Embryonic facial prominence (tissue), 1 donor: Measurements from ENCODE around the gene CNDP2.
"Not testable (repeated sequence)": the region's sequence is repeated elsewhere in the genome, so short reads cannot be mapped to it uniquely, and the experiment has no call there.

ENCODE experiments used
- DNase-seq: peaks from one replicate; pipeline ENCODE4 v3.0.0-alpha.2; 2016; ENCODE audit errors: extremely low spot score

CNDP2 gene

GRCh38 chr18:74500372-74500771 lies 4.2 kb downstream of the CNDP2 start:
- no peak for DNase-seq

GRCh38 chr18:74500774-74501173 lies 4.6 kb downstream of the CNDP2 start:
- not testable (repeated sequence) for DNase-seq

- DNase-seq, result no peak
These were observed 5.2 kb downstream of the CNDP2 start for GRCh38 chr18:74501386-74501785.

- DNase-seq, result no peak
These were observed 7.0 kb downstream of the CNDP2 start for GRCh38 chr18:74503137-74503536.

- no peak for DNase-seq
These were observed 9.6 kb downstream of the CNDP2 start for GRCh38 chr18:74505776-74506175.

DNA sequence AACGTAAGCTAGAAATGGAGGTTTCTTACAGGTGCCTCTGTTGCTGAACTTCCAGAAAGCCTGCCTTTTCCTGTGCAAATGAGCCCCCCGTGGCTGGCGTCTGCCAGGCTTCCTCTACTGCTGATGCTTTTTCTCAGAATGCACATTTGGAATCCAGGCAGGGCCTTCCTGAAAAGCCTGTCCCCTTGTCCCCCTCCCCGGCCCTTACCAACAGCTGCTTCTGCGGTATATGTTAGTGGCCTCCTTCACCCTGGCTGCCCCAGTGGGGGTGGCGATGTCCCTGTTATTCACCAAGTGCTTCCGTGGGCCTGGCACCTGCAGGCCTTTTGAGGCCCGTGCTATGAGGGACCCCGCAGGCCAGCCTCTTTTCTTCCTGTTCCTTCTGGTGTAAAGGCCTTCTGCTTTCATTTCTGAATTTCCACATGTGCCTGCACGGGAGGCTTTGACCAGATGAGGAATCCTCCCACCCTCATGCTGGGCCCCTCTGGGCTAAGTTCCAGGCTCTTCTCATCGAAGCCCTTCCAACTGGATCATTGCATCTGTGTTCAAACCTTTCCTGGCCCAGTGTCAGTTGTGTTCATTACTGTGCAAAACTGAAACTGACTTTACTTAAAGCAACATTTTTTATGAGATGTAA lies 10.4 kb downstream of the CNDP2 start:
- peak; percentile 25 for DNase-seq

- no peak for DNase-seq
These were observed 11.1 kb downstream of the CNDP2 start for GRCh38 chr18:74507097-74507881.

DNA sequence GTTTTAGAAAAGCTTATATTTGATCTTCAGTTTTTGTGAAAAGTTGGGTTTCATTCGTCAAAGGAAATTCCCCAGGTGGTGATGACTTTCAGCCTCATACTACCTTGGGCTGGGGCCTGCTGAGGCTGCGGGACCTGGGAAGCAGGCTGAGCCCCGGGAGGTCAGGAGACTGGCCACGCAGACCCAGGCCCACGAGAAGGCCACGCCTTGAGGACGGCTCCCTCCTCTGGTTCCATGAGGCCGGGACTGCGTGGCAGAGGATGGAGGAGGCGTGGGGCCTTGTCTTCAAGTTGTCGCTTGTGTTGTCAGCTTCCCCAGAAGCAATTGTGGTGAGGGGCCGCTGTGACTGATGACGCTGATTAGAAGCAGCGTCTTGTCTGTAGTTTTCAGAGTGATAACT lies 11.8 kb downstream of the CNDP2 start:
- DNase-seq, result no peak

DNA sequence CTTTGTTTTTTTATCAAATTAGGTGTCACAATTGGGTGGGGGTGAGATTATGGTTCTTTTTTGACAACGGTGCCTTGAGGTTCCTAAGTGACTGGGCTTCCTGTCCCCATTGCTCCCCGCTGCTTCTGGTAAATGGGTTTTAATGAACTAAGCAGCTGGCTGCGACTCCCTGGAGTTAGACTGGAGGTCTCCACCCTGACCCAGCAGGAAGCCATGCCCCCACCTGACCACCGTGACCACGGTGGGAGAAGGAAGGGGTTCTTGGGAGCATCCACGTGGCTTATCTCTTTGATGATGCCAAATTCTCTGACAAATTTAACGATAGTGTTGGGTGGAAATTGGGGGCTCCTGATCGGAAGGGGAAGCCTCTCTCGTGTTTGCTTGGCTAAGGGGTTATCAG lies 12.2 kb downstream of the CNDP2 start:
- no peak for DNase-seq

GRCh38 chr18:74508821-74509225 lies 12.7 kb downstream of the CNDP2 start:
- no peak for DNase-seq

- DNase-seq, result no peak
These were observed 13.9 kb downstream of the CNDP2 start for GRCh38 chr18:74509856-74510769.

DNA sequence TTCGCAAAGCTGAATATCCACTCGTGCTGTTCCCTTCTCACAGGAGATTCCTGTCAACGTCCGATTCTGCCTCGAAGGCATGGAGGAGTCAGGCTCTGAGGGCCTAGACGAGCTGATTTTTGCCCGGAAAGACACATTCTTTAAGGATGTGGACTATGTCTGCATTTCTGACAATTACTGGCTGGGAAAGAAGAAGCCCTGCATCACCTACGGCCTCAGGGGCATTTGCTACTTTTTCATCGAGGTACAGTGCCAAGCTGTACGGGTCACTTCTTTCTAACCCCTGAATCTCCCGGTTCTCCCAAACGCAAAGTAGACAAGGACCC lies 14.6 kb downstream of the CNDP2 start:
- DNase-seq, result no peak

DNA sequence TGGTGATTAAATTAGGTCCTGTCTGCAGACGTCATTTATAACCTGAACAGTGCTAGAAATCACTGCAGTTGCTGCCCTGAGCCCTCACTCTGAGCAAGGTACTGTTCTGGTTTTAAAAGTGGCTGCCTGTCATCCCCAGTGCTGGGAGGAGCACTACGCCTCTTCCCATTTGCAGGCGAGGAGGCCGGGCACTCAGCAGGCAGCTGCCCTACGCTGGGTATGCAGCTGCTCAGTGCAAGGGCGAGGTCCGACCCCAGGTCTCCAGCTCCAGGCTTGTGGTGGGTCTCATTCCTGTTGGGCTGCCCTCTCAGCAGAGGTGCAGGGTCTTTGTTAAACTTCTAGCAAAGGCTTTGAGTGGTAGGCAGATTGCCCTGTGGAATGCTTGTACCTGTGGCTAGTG lies 15.7 kb downstream of the CNDP2 start:
- no peak for DNase-seq

- DNase-seq, result no peak
These were observed 16.3 kb downstream of the CNDP2 start for GRCh38 chr18:74512321-74513053.

GRCh38 chr18:74513149-74513882 lies 17.2 kb downstream of the CNDP2 start:
- DNase-seq, result no peak

DNA sequence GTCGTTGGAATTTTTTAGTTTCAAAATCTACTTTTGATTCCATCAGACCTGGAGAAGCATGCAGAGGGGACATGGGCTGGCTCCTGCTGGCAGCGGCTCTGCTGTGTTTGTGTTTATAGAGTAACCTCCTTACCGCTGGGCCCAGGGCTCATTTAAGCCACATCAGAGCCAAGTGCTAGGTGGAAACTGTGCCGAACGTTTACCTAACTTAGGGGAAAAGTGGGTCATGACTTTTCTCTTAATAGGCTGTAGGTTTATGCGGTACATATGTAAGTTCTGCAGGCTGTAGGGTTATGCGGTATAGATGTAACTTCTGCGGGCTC lies 17.7 kb downstream of the CNDP2 start:
- DNase-seq, result no peak

DNA sequence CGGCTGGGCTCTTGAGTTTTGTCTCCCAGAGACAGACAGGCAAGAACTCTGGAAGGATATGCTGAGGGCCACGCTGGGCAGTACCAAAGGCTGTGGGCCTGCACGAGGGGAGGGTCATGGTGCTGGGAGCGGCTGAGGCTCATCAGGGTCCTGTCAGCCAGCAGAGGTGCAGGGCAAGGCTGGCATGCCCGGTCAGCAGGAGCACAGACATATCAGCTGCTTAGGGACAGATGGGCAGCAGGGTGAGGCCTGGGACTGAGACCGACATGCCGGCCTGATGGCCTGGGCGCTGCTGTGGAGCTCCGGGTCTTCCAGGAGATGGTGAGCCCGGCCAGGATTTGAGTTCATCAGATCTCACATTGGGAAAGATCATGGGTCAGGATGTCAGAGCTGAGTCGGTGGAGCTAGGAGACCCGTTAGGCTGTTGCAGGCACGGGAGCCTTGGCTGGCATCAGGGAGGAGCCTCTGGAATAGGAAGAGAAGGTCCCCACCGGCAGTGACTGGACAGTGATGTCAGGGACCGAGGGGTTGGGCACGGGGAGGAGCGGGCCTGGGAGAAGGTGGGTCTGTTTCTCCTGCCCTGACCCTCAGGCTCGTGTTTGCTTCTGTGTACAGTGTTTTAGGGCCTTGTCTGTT lies 18.8 kb downstream of the CNDP2 start:
- DNase-seq, result no peak

DNA sequence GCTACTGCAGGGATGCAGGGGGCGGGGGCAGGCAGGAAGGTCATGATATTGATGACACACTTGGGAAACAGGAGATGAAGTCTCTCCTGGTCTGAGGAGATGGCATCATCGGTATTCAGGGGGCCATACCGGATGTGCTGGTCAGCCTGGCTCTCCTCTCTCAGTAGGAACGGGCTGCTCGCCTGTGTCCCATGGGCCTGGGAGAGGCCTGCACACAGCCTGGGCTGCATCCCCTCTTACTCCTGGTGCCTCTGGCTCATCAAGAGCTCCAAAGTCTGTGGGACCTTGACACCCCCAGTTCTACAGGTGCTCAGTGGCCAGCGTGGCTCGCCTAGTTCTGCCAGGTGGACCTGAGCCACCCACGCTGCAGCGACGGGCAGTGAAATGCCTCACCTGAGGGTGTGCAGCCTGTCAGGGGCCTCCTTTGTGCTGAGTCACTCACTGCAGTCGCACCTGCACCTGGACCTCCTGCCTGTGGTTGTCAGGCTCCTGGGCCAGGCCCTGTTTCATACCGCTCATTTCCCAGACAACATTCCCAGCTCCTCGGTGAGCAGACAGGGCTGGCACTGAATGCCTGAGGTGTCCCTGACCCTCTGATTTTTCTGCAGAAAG lies 19.6 kb downstream of the CNDP2 start:
- DNase-seq, result no peak

DNA sequence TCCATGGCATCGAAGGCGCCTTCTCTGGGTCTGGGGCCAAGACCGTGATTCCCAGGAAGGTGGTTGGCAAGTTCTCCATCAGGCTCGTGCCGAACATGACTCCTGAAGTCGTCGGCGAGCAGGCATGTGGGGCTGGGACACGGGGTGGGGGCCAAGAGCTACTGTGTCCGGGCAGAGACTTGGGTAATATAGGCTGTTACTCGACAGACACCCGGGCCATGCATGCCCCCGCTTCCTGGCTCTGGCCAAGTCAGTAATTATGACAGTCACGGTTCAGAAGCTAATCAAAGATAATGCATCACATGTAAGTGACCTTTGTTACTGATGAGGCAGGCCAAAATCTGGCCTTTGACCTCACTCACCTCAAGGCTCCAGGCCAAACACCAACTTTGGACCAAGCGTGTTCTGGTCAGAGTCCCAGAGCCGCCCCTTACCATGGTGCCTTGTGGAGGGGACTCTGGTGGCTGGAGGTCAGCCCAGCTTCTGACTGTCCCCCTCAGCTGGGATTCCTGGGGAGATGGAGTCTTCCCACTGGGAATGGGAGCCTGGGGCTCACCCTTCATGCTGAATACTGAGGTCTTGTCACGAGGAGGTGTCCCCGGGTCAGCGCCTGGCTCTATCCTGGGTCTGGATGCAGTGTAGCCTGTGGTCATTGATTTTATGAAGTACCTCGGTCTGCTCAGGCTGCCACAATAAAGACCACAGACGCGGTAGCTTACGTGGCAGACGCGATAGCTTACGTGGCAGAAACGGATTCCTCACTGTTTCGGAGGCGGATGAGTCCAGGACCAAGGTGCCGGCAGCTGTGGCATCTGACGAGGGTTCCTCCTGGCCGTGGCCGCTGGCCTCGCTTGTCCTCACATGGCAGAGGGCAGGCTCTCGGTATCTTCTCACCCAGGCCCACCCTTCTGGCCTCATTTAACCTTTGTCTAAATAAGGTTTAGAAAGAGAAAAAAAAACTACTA lies 20.4 kb downstream of the CNDP2 start:
- no peak for DNase-seq
